Measurements from ENCODE around the gene ECI1. TPM values are rescaled to one million over a fixed set of nuclear protein-coding genes. Genes with fewer than 3 reads are reported as not detected.

The ECI1 gene
- total RNA-seq, 1 experiment from 2014 or later = 44.5 TPM

DNA sequence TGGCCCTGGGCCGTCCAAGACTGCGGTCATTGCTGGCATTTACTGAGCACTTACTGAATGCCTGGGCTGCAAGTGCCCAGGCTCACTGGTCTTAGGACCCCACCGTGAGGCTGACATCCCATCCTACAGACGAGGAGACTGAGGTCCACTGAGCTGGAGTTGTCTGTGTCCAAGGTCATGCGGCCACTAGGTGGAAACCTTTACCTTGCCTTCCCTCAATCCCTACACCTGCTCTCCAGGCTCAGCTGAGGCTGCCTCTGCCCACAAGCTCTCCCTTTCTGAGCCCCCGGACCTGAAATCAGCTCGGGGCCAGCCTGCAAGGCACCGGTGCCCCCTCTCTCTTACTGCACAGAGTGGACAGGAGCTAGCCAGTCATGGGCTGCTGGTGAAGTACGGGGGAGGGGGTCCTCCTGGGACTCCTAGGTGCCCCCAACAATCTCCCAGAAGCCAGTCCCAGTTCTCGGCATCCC is 56.5 kb downstream of the ECI1 start:
- peak; percentile 63 for DNase-seq (ENCODE audit: low read depth, low spot score)
- in situ Hi-C loops (cut with HindIII; ENCODE audit: low pct_unique_long_range_greater_than_20kb, low sequenced_read_pairs) = no loop called here

DNA sequence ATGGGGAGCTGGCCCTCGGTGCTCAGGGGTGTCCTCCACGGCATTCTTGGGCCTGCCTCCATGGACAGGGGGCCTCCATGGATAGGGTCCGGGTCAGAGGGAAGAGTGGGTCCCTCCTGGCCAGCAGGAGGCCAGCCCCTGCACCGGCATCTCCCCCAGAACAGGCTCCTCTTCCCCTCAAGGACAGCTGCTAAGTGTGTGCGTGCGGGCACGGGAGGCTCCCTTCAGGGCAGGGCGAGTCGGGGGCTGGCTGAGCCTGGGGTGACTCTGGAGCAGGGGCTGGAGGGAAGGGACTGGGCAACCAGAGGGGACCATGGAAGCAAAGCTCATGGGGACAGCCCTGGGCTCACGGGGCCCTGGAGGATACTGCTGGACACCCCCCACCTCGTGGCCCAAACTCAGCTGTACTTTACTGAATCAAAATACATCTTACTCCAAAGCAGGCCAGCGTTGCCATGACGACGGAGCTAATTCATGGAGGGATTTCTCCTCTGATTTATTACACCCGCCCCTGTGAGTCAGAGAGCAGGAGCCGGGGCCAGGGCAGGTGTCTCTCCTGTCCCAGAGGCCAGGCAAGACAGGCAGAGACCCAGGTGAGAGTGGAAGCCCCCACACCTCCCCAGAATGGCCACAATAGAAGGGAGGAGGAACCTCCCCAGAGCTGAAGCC is 57.1 kb downstream of the ECI1 start:
- peak; percentile 23 for DNase-seq (ENCODE audit: low read depth, low spot score)
- in situ Hi-C loops (cut with HindIII; ENCODE audit: low pct_unique_long_range_greater_than_20kb, low sequenced_read_pairs) = no loop called here

DNA sequence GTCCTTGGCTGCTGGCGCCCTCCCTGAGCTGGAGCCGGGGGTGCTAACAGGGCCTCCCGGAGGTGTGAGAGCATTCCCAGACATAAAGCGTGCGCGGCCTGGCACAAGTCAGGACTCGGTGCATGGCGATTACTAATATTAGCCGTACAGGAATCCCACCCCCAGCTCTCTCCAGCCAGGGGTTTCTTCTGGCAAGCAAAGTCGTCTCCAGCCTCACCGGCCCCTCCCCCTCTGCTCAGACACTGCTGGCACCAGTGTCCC is 60.0 kb downstream of the ECI1 start:
- DNase-seq (ENCODE audit: low read depth, low spot score) = no peak
- in situ Hi-C loops (cut with HindIII; ENCODE audit: low pct_unique_long_range_greater_than_20kb, low sequenced_read_pairs) = no loop called here

DNA sequence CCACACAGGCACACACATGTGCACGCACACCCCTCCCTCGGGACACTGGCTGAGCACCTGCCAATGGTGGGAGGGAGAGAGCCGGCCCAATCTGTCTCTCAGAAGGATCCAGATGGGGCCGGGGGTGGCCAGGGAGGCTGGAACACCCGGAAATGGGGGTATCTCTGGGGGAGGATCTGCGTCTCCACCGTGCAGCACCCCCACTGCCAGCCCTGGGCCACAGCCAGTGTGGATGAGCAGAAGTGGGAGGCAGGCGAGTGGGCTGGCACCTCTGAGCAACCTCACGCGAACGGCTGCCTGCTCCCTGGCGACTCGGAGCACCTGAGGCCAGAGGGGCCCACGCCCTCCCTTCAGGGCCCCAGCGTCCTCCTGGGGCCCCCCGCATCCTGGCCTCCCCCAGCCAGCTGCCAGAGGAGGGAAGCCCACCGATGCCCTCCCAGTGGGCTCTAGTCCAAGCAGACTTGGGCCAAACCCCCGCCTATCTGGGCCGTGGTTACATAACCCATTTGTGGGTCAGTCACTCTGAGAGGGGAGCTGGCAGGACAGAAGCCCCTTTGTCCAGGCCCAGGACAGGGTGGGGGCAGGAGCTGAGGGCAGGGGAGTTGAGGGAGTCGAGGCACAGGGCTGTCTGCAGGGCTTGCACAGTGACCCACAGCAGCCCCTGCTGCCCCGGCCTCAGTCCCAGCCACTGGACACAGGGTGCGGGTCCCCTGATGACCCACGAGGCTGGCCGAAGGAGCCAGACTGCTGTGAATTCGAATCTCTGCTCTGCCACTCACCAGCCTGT is 60.5 kb downstream of the ECI1 start:
- in situ Hi-C loops (cut with HindIII; ENCODE audit: low pct_unique_long_range_greater_than_20kb, low sequenced_read_pairs) = no loop called here
- DNase-seq (ENCODE audit: low read depth, low spot score) = no peak

DNA sequence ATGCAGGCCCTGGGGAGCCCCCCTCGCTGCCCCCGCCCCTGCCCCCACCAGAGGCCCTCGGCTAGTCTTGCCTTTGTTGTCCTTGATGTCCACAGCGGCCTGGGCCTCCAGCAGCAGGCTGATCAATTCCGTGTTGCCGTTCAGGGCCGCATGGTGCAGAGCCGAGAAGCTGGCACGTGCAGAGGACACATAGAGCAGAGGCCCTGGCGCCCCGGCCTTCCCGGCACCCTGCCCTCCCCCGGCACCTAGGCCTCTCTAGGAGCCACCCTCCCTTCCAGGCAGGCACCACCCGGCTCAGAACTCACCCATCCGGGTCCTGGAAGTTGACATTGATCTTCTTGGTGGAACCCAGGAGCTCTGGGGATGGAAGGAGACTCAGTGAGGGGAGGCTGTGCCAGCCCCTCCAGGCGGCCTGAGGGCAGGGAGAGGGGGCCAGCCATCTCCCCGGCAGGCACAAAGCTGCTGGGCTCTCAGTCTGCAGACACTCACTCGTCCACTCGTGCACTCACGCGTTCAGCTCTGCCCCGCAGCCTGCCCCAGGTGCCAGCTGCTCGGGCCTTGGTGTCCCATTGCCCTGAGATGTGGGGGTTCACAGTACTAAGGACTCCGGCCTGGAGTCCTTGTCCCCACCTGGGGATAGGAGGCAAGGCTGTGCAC is 61.3 kb downstream of the ECI1 start:
- DNase-seq (ENCODE audit: low read depth, low spot score) = no peak

More for the DNA sequence above, 61.3 kb downstream of the ECI1 start:
- in situ Hi-C loops (cut with HindIII; ENCODE audit: low pct_unique_long_range_greater_than_20kb, low sequenced_read_pairs) = no loop called here

Small RNA genes within 50 kb of the gene (small RNA-seq; reads per million reads assigned to genes)
- gene MIR3677 (0 reads per million in 2 experiments), gene MIR4717 (0 reads per million in 2 experiments)

Other genes starting within 250 kb of the ECI1 start
- 10.4 and 10.7 TPM in 2 replicates for gene ZNF598, start 241.8 kb downstream of the ECI1 start, total RNA-seq (2014; rRNA removed; shearing (Covaris generic))
- gene NPW, start 231.8 kb downstream of the ECI1 start, total RNA-seq (2014; rRNA removed; shearing (Covaris generic)) = 0.55 TPM in 1 of 2 replicates, not detected in the other
- 7.0 and 9.3 TPM in 2 replicates for gene NHERF2, start 224.7 kb downstream of the ECI1 start, total RNA-seq (2014; rRNA removed; shearing (Covaris generic))
- 27.0 and 31.2 TPM in 2 replicates for gene NTHL1, start 203.8 kb downstream of the ECI1 start, total RNA-seq (2014; rRNA removed; shearing (Covaris generic))
- 11.6 and 20.2 TPM in 2 replicates for gene TSC2, start 203.6 kb downstream of the ECI1 start, total RNA-seq (2014; rRNA removed; shearing (Covaris generic))
- gene PKD1, start 115.7 kb downstream of the ECI1 start, total RNA-seq (2014; rRNA removed; shearing (Covaris generic)) = 18.7 and 18.8 TPM in 2 replicates
- 0.27 and 0.40 TPM in 2 replicates for gene RAB26, start 103.0 kb downstream of the ECI1 start, total RNA-seq (2014; rRNA removed; shearing (Covaris generic))
- 59.3 and 62.4 TPM in 2 replicates for gene TRAF7, start 95.8 kb downstream of the ECI1 start, total RNA-seq (2014; rRNA removed; shearing (Covaris generic))
- 0.67 and 0.95 TPM in 2 replicates for gene CASKIN1, start 55.0 kb downstream of the ECI1 start, total RNA-seq (2014; rRNA removed; shearing (Covaris generic))
- 29.9 and 33.4 TPM in 2 replicates for gene MLST8, start 46.1 kb downstream of the ECI1 start, total RNA-seq (2014; rRNA removed; shearing (Covaris generic))
- 0.96 and 1.6 TPM in 2 replicates for gene BRICD5, start 40.7 kb downstream of the ECI1 start, total RNA-seq (2014; rRNA removed; shearing (Covaris generic))
- gene PGP, start 36.7 kb downstream of the ECI1 start, total RNA-seq (2014; rRNA removed; shearing (Covaris generic)) = 13.6 and 15.1 TPM in 2 replicates
- 17.5 and 19.0 TPM in 2 replicates for gene E4F1, start 28.0 kb downstream of the ECI1 start, total RNA-seq (2014; rRNA removed; shearing (Covaris generic))
- gene DNASE1L2, start 15.1 kb downstream of the ECI1 start, total RNA-seq (2014; rRNA removed; shearing (Covaris generic)) = 1.0 and 1.3 TPM in 2 replicates
- 101 and 113 TPM in 2 replicates for gene RNPS1, start 16.5 kb upstream of the ECI1 start, total RNA-seq (2014; rRNA removed; shearing (Covaris generic))
- 0.24 and 0.40 TPM in 2 replicates for gene ABCA3, start 89.1 kb upstream of the ECI1 start, total RNA-seq (2014; rRNA removed; shearing (Covaris generic))
- gene CCNF, start 177.9 kb upstream of the ECI1 start, total RNA-seq (2014; rRNA removed; shearing (Covaris generic)) = 12.9 and 14.5 TPM in 2 replicates
- gene TEDC2, start 208.5 kb upstream of the ECI1 start, total RNA-seq (2014; rRNA removed; shearing (Covaris generic)) = 12.1 and 15.2 TPM in 2 replicates
- 0.21 TPM in 1 of 2 replicates, not detected in the other for gene NTN3, start 219.7 kb upstream of the ECI1 start, total RNA-seq (2014; rRNA removed; shearing (Covaris generic))
- 5.7 and 9.3 TPM in 2 replicates for gene TBC1D24, start 223.5 kb upstream of the ECI1 start, total RNA-seq (2014; rRNA removed; shearing (Covaris generic))

All from SK-MEL-5 (cell line).